GM18507 (cell line): ENCODE results near the gene CDH12.
"Not testable (repeated sequence)": the region's sequence is repeated elsewhere in the genome, so short reads cannot be mapped to it uniquely, and the experiment has no call there.

Experiments used
- DNase-seq: peaks from one replicate; pipeline ENCODE4 v3.0.0; 2011; ENCODE audit warnings: low read depth; ENCODE audit not compliant: insufficient read length; ENCODE audit errors: extremely low spot score
- FAIRE-seq: peaks from 2 replicates; lab custom pipeline; 2011; peaks lifted over from hg19 to GRCh38; lab: Jason Lieb, UNC

CDH12 gene

GRCh38 chr5:22594491-22594890, 258.7 kb downstream of the CDH12 start:
- no peak for FAIRE-seq
- no peak for DNase-seq

GRCh38 chr5:22593592-22593991, 259.6 kb downstream of the CDH12 start:
- no peak for DNase-seq
- no peak for FAIRE-seq

- FAIRE-seq (no peak), DNase-seq (no peak)
Observed at GRCh38 chr5:22591461-22591860, 261.7 kb downstream of the CDH12 start.

GRCh38 chr5:22590677-22591268, 262.4 kb downstream of the CDH12 start:
- DNase-seq (no peak), FAIRE-seq (no peak)

GRCh38 chr5:22577711-22578110, 275.4 kb downstream of the CDH12 start:
- FAIRE-seq = no peak
- DNase-seq = no peak

- no peak for DNase-seq
- FAIRE-seq = no peak
Observed at GRCh38 chr5:22577006-22577405, 276.1 kb downstream of the CDH12 start.

GRCh38 chr5:22572941-22573340, 280.2 kb downstream of the CDH12 start:
- FAIRE-seq (no peak), DNase-seq (no peak)

GRCh38 chr5:22567983-22568382, 285.2 kb downstream of the CDH12 start:
- FAIRE-seq (no peak), DNase-seq (no peak)

GRCh38 chr5:22560147-22560546, 293.0 kb downstream of the CDH12 start:
- FAIRE-seq = no peak
- no peak for DNase-seq

- FAIRE-seq (no peak), DNase-seq (no peak)
Observed at GRCh38 chr5:22557251-22557650, 295.9 kb downstream of the CDH12 start.

- DNase-seq (no peak), FAIRE-seq (no peak)
Observed at GRCh38 chr5:22554475-22554874, 298.7 kb downstream of the CDH12 start.

- FAIRE-seq = no peak
- DNase-seq = no peak
Observed at GRCh38 chr5:22549876-22550671, 303.1 kb downstream of the CDH12 start.

GRCh38 chr5:22542340-22542739, 310.8 kb downstream of the CDH12 start:
- no peak for FAIRE-seq

GRCh38 chr5:22541037-22541436, 312.1 kb downstream of the CDH12 start:
- no peak for DNase-seq

More at GRCh38 chr5:22542340-22542739, 310.8 kb downstream of the CDH12 start:
- no peak for DNase-seq

GRCh38 chr5:22539762-22540161, 313.4 kb downstream of the CDH12 start:
- DNase-seq = no peak
- no peak for FAIRE-seq

More at GRCh38 chr5:22541037-22541436, 312.1 kb downstream of the CDH12 start:
- no peak for FAIRE-seq

GRCh38 chr5:22531986-22532385, 321.2 kb downstream of the CDH12 start:
- FAIRE-seq (no peak), DNase-seq (no peak)

GRCh38 chr5:22521521-22521920, 331.6 kb downstream of the CDH12 start:
- no peak for DNase-seq

GRCh38 chr5:22516497-22516896, 336.6 kb downstream of the CDH12 start:
- FAIRE-seq, DNase-seq: not testable (repeated sequence)

More at GRCh38 chr5:22521521-22521920, 331.6 kb downstream of the CDH12 start:
- no peak for FAIRE-seq

- no peak for FAIRE-seq
Observed at GRCh38 chr5:22514231-22514630, 338.9 kb downstream of the CDH12 start.

GRCh38 chr5:22505891-22506290, 347.3 kb downstream of the CDH12 start:
- DNase-seq = no peak
- FAIRE-seq = no peak

More at GRCh38 chr5:22514231-22514630, 338.9 kb downstream of the CDH12 start:
- DNase-seq = no peak

- FAIRE-seq (no peak), DNase-seq (no peak)
Observed at GRCh38 chr5:22504411-22504810, 348.7 kb downstream of the CDH12 start.
